Smooth muscle cell of bladder (primary cell): ENCODE data around the gene TBR1. TPM values are rescaled to one million over a fixed set of nuclear protein-coding genes. Genes with fewer than 3 reads are reported as not detected.

Experiments
- total RNA-seq: library from RNA; depleted of rRNA; stranded (reverse); fragments of >200 nt; gene quantifications from 2 replicates; pipeline ENCODE4 v1.2.3, GENCODE V29; 2014

TBR1 gene
- total RNA-seq, result under 0.01 TPM in 1 of 2 replicates, not detected in the other

DNA sequence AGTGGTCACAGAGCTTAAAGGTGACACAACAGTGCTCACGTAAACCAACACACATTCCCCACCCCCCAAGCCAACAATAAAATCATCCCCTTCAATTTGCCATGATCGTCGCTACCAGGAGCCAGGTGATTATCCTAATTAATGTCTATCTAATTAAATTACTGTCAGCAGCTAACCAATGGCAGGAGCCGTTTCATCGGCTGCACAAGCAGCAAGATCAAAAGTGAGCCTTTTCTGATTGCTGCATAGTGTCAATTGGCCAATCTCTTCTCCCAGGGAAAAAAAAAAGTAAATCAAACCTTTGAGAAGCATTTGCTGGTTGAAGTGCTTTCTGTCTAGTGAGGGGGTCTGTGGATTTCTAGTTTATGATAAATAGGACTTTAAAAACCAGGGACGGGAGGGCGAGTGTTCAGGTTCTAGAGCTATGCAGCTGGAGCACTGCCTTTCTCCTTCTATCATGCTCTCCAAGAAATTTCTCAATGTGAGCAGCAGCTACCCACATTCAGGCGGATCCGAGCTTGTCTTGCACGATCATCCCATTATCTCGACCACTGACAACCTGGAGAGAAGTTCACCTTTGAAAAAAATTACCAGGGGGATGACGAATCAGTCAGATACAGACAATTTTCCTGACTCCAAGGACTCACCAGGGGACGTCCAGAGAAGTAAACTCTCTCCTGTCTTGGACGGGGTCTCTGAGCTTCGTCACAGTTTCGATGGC lies at the start of gene TBR1:
Gene TBR1, plus strand, starts transcription at position 311 of the 721 bp plus-strand sequence. Its CDS starts 114 bp downstream, at position 425.

Other genes with a start within 250 kb of the TBR1 start
- gene PSMD14, start 107.9 kb upstream of the TBR1 start, total RNA-seq, result 59.0 and 63.3 TPM in 2 replicates
- not detected in 2 replicates for gene SLC4A10, start 208.1 kb downstream of the TBR1 start, total RNA-seq